Measurements from ENCODE around the gene KCNA1.

DNA sequence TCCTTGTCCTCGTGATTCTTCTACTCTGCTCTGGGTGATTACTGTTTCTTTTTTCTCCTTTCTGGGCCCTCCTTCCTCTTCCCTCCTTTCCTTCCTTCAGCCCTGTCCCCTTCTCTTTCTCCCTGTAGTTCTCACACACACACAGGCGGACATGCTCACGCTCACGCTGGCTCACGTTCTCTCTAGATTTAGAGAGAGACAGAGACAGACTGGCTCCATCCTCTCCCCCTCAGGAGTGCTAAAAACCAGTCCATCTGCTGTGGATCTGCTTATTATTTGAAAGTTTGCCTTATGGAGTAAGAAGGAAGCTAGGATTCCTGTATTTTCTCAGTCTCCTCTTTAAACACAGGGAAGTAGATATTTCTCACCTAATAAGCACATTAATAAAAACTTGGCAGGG, 48.1 kb downstream of the KCNA1 start:
- TF ChIP-seq, protein P1, sequence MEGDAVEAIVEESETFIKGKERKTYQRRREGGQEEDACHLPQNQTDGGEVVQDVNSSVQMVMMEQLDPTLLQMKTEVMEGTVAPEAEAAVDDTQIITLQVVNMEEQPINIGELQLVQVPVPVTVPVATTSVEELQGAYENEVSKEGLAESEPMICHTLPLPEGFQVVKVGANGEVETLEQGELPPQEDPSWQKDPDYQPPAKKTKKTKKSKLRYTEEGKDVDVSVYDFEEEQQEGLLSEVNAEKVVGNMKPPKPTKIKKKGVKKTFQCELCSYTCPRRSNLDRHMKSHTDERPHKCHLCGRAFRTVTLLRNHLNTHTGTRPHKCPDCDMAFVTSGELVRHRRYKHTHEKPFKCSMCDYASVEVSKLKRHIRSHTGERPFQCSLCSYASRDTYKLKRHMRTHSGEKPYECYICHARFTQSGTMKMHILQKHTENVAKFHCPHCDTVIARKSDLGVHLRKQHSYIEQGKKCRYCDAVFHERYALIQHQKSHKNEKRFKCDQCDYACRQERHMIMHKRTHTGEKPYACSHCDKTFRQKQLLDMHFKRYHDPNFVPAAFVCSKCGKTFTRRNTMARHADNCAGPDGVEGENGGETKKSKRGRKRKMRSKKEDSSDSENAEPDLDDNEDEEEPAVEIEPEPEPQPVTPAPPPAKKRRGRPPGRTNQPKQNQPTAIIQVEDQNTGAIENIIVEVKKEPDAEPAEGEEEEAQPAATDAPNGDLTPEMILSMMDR (conservative IDR thresholded peaks at IDR 0.05; ENCODE audit: low read length): no peak
- TF ChIP-seq EZH2phosphoT487 (IDR thresholded peaks at IDR 0.05; ENCODE audit: borderline replicate concordance): no peak

Measured in Loucy (cell line).